BLaER1 treated with 17β-estradiol and CSF1 and Interleukin-3, amounts not matched to agents 10 nM and 100 nM (cell line): ENCODE data around the gene AHRR.

Experiments used
- H3K27ac ChIP-seq, 11 experiments: shearing (Covaris generic); formaldehyde crosslinking; 2 replicates each; pipeline ENCODE4 v1.8.1; 2022
- H3K27me3 ChIP-seq, 11 experiments: shearing (Covaris generic); formaldehyde crosslinking; 2 replicates each; pipeline ENCODE4 v1.8.1; 2022
- H3K36me3 ChIP-seq, 11 experiments: shearing (Covaris generic); formaldehyde crosslinking; 2 replicates each; pipeline ENCODE4 v1.8.1; 2022
- H3K4me1 ChIP-seq, 10 experiments: shearing (Covaris generic); formaldehyde crosslinking; 2 replicates each; pipeline ENCODE4 v1.8.1; 2022
- H3K4me2 ChIP-seq, 11 experiments: shearing (Covaris generic); formaldehyde crosslinking; 2 replicates each; pipeline ENCODE4 v1.8.1; 2022
- H3K4me3 ChIP-seq, 10 experiments: shearing (Covaris generic); formaldehyde crosslinking; 2 replicates each; pipeline ENCODE4 v1.8.1; 2022
- H3K9ac ChIP-seq, 11 experiments: shearing (Covaris generic); formaldehyde crosslinking; 2 replicates each; pipeline ENCODE4 v1.8.1; 2022
- H3K9me3 ChIP-seq, 11 experiments: shearing (Covaris generic); formaldehyde crosslinking; replicated peaks in 1 of 11; 2 replicates each; pipeline ENCODE4 v1.8.1; 2022
- H4K20me1 ChIP-seq, 11 experiments: shearing (Covaris generic); formaldehyde crosslinking; 2 replicates each; pipeline ENCODE4 v1.8.1; 2022
- Cebpa-rat ChIP-seq, 11 experiments: shearing (Covaris generic); IDR thresholded peaks; 2 replicates each; pipeline ENCODE4 v1.8.1; 2022

The AHRR gene

DNA sequence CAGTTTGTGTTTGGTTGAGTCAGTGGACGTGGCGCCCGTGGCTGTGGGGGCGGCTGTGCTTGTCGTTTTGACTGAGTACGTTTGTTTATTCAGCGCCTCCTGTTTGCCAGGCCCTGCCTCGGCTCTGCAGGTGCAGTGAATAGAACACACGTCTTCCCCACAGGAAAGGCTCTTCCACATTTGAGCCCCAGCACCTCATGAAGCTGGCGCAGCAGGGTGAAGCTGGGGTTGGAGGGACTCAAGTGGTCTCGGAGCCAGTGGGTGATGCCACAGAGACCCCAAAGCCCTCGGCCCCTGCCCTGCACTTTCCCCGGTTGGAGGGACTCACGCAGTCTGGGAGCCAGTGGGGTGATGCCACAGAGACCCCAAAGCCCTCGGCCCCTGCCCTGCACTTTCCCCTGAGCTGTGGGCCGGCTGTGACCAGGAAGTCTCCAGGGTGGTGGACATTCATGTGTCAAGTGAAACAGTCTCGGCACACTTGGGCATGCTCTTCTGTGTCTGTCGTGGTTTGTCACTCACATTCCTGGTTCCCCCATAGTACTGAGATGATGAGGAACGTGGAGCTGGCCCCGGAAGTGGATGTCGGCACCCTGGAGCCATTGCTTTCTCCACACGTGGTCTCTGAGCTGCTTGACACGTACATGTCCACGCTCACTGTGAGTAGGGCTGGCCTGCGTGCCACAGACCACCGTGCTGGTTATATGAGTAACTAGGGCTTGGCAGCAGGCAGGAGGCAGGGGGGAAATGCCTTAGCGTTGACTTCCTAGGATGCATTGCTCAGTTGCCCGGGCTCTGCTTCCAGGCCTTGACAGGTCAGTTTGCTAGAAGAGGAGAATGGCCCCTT is 135.1 kb downstream of the AHRR start:
- no peak overlapping the region for H3K4me3 ChIP-seq
- no peak overlapping the region for H3K4me2 ChIP-seq
- no peaks in the 10 kb centered on the region for H3K27me3 ChIP-seq
- no peak overlapping the region for H3K9ac ChIP-seq
- no peak for TF ChIP-seq Cebpa-rat (IDR thresholded peaks at IDR 0.05)
- peaks cover 6 to 21% (median 17%) of the 10 kb centered on the region in 10 experiments; a peak in 19 of 20 replicates for H3K4me1 ChIP-seq
- H4K20me1 ChIP-seq = peaks cover 74 to 95% (median 82%) of the 10 kb centered on the region in 11 experiments
- H3K27ac ChIP-seq = no peak overlapping the region
- peaks cover 93 to 100% (median 98%) of the 10 kb centered on the region in 11 experiments for H3K36me3 ChIP-seq
- H3K9me3 ChIP-seq = peaks cover 11 to 15% (median 13%) of the 10 kb centered on the region in 11 experiments

DNA sequence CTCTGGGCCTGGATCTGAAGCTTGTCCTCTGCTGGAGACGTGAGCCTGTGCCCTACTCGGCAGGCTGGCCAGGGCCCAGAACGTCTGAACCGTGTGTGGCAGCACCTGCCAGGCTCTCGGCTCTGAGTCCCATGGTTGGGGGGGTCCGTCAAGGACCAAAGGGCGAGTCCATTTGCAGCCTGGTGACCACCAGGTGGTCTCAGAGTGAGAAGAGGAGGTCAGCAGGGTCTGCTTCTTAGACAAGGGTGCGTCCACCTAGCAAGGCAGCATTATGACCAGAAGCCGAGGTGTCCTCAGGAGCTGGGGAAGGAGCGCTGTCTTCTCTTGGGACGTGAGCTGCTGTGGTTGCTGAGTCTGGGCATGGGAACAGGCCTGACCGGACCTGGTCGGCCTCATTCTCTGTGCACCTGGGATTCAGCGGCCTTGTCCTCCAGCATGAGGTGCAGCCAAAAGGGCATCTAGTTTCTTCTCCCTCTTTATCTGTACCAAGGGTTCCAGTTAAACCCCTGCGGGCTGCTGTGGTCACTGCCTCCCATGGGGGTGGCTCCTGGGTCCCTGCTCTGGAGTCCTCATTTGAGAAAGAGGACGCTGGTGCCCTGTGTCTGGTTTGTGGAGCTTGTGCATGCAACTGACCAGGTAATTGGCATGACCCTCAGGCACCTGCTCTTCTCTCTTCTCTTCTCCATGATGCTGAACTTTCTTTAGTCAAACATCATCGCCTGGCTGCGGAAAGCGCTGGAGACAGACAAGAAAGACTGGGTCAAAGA is 135.9 kb downstream of the AHRR start:
- H3K36me3 ChIP-seq = peaks cover 93 to 100% (median 98%) of the 10 kb centered on the region in 11 experiments

DNA sequence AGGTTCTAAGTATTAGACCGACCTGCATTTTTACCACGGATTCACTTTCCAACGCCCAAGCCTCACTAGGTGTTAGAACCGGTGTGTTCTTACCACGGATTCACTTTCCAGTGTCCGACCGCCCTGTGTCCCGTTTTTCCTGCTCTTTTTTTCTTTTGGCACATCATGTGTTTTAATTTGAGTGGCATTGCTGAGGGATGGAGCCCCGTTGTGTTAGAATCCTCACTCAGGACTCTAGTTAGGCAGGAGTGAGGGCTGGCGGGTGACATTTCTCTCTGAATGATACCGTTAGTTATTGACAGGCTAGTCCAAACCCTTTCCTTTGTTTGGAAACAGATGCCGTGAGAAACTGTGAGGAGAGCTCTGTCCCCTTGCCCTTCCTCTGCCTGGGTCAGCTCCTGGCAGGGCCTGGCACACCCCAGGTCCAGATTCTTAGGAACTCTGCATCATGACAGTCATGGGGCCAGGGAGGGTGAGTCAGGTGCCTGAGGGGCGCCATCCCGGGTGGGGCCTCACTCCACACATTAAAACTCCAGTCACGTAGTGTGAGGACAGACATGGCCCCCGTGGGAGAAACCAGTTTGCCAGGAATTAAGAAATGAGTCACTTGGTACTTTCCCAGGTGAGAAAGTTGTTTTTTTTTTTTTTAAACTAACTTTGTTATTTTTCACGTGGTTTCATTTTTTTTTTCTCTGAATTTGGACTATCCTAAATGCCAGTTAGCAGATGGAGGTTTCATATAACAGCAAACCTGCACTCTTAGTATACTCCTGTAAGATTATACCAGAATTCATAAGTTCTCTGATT is 137.2 kb downstream of the AHRR start:
- H3K4me1 ChIP-seq = peaks cover 1 to 9% (median 4%) of the 10 kb centered on the region in 10 experiments; a peak in 19 of 20 replicates
- H3K4me2 ChIP-seq = no peak overlapping the region
- H3K9ac ChIP-seq = no peak overlapping the region
- peaks cover 62 to 93% (median 78%) of the 10 kb centered on the region in 11 experiments for H4K20me1 ChIP-seq
- no peak overlapping the region for H3K4me3 ChIP-seq
- no peak for TF ChIP-seq Cebpa-rat (IDR thresholded peaks at IDR 0.05)
- H3K9me3 ChIP-seq = no peaks in the 10 kb centered on the region
- H3K27ac ChIP-seq = no peak overlapping the region
- H3K36me3 ChIP-seq = peaks cover 86 to 98% (median 94%) of the 10 kb centered on the region in 11 experiments
- no peaks in the 10 kb centered on the region for H3K27me3 ChIP-seq

More for the DNA sequence above, 135.9 kb downstream of the AHRR start:
- H4K20me1 ChIP-seq = peaks cover 74 to 98% (median 87%) of the 10 kb centered on the region in 11 experiments
- H3K4me1 ChIP-seq = peaks cover 6 to 20% (median 17%) of the 10 kb centered on the region in 10 experiments; a peak in 19 of 20 replicates
- TF ChIP-seq Cebpa-rat (IDR thresholded peaks at IDR 0.05) = no peak
- no peak overlapping the region for H3K27ac ChIP-seq
- H3K27me3 ChIP-seq = no peaks in the 10 kb centered on the region
- H3K4me3 ChIP-seq = no peak overlapping the region
- H3K9me3 ChIP-seq = peaks cover 3 to 7% (median 5%) of the 10 kb centered on the region in 11 experiments; a peak in 21 of 22 replicates
- H3K4me2 ChIP-seq = no peak overlapping the region
- no peak overlapping the region for H3K9ac ChIP-seq

DNA sequence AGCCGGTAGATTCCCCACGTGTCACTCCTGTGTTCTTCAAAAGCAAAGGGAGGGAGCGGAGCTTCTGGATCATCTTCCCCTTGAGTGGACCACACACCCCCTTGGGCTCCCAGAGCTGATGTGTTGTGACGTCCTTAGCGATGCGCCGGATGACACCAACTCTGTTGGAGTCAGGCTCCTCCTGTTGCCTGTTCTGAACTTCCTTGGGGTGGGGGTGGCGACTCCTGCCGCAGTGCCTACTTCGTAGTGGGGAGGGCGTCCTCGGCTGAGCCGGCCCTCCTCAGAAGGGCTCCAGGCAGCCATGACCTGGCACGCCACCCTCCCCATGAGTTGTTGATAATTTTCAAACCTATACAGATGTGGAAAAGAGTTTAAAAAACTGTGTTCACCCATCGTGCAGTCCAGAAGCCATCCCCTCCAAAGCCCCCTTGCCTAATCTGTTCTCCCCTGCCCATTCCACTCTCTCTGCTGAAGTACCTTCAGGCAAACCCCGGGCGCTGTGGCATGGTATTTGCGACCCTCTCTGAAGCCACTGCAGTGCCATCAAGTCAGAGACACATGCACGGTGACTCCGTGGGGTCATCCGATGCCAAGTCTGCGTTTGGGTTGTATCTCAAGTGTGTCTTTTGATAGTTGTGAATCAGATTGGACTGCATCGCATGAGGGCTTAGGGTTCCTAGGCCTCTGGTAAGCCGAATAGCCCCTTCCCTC is 138.2 kb downstream of the AHRR start:
- no peak for TF ChIP-seq Cebpa-rat (IDR thresholded peaks at IDR 0.05)
- no peak overlapping the region for H3K4me3 ChIP-seq
- H3K4me1 ChIP-seq = peaks cover 10 to 13% (median 11%) of the 10 kb centered on the region in 10 experiments
- H3K27me3 ChIP-seq = no peaks in the 10 kb centered on the region
- H4K20me1 ChIP-seq = peaks cover 57 to 93% (median 70%) of the 10 kb centered on the region in 11 experiments
- H3K27ac ChIP-seq = no peak overlapping the region
- H3K9ac ChIP-seq = no peak overlapping the region
- H3K4me2 ChIP-seq = no peak overlapping the region
- no peaks in the 10 kb centered on the region for H3K9me3 ChIP-seq
- peaks cover 82 to 98% (median 92%) of the 10 kb centered on the region in 11 experiments for H3K36me3 ChIP-seq

DNA sequence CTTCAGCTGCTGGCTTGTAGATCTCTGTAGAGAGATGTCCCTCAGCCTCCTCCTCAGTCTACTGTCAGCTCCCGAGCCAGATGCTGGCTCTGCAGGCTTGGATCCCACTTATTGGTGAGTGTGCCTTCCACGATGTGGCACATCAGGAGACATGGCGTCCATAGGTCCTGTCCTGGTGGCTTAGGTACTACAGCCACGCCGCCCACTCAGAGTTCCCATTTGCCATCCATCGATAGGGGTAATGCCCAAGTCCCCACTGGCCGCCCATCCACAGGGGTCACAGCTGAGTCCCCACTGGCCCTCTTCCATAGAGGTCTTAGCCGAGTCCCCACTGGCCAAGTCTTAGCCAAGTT is 138.7 kb downstream of the AHRR start:
- no peak for TF ChIP-seq Cebpa-rat (IDR thresholded peaks at IDR 0.05)
- H3K36me3 ChIP-seq = peaks cover 82 to 98% (median 92%) of the 10 kb centered on the region in 11 experiments
- H3K4me1 ChIP-seq = peaks cover 13 to 18% (median 15%) of the 10 kb centered on the region in 10 experiments
- no peaks in the 10 kb centered on the region for H3K27me3 ChIP-seq
- H3K9me3 ChIP-seq = no peaks in the 10 kb centered on the region
- H3K4me3 ChIP-seq = no peak overlapping the region
- peaks cover 54 to 93% (median 70%) of the 10 kb centered on the region in 11 experiments; a peak in 21 of 22 replicates for H4K20me1 ChIP-seq
- no peak overlapping the region for H3K9ac ChIP-seq
- H3K27ac ChIP-seq = no peak overlapping the region
- H3K4me2 ChIP-seq = no peak overlapping the region

DNA sequence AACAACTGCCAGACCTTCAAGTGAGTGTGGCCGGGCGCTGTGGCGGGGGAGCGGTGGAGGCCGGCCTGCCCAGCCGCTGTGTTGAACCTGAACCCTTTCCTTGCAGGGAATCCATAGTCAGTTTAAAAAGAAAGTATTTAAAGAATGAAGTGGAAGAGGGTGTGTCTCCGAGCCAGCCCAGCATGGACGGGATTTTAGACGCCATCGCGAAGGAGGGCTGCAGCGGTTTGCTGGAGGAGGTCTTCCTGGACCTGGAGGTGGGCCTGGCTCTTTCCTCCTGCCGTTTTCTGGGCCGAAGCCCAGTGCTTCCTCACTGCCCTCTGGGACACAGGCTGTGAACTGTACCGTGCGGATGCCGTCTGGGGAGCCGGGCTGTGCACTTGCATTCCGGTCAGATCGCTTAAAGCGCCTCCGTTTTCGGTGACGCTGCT is 140.6 kb downstream of the AHRR start:
- no peak overlapping the region for H3K4me3 ChIP-seq
- no peak overlapping the region for H3K4me2 ChIP-seq
- no peak for TF ChIP-seq Cebpa-rat (IDR thresholded peaks at IDR 0.05)
- H3K9me3 ChIP-seq = no peaks in the 10 kb centered on the region
- no peak overlapping the region for H3K9ac ChIP-seq
- peaks cover 37 to 86% (median 53%) of the 10 kb centered on the region in 11 experiments; a peak in 21 of 22 replicates for H4K20me1 ChIP-seq
- H3K27ac ChIP-seq = no peak overlapping the region
- no peaks in the 10 kb centered on the region for H3K27me3 ChIP-seq
- peaks cover 13 to 18% (median 15%) of the 10 kb centered on the region in 10 experiments for H3K4me1 ChIP-seq
- peaks cover 82 to 98% (median 90%) of the 10 kb centered on the region in 11 experiments for H3K36me3 ChIP-seq

DNA sequence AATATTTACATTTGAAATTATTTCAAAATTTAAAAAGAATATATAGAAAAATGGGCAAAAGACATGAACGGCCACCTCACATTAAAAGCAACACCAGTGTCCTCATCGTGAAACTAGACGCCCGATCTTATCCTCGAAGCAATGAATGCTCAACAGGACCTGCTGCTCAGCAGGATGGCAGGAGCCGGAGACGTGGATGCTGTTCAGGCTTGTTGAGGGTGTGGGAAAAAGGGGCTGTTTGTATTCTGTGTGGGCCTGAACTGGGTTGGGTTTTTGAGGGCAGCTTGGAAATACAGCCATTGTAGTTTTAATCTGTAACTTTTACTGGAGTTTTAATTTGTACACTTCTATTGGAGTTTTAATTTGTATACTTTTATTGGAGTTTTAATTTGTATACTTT is 141.8 kb downstream of the AHRR start:
- Histone ChIP-seq H3K9ac (no peak overlapping the region), H3K4me1 (peaks cover 13 to 18% (median 15%) of the 10 kb centered on the region in 10 experiments), H3K4me3 (no peak overlapping the region), H4K20me1 (peaks cover 25 to 74% (median 41%) of the 10 kb centered on the region in 11 experiments; a peak in 20 of 22 replicates), H3K4me2 (0 out of 22 replicates have a peak overlapping the region, but pooled peaks of 1 of the 11 experiments have one; percentile 53), H3K9me3 (no peaks in the 10 kb centered on the region), H3K27ac (no peak overlapping the region), H3K36me3 (peaks cover 69 to 89% (median 78%) of the 10 kb centered on the region in 11 experiments), H3K27me3 (no peaks in the 10 kb centered on the region)
- TF ChIP-seq Cebpa-rat (IDR thresholded peaks at IDR 0.05) = no peak

DNA sequence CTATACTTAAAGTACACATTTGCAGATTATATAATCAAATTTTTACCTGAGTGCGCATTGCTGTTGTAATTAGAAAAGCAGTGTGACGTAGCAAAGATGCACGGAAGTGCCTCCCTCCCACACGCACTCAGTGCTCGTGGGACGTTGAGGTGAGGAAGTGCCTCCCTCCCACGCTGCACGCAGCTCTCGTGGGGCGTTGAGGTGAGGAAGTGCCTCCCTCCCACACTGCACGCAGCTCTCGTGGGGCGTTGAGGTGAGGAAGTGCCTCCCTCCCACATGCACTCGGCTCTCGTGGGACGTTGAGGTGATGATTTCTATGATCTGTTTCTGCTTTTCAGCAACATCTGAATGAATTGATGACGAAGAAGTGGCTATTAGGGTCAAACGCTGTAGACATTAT is 142.4 kb downstream of the AHRR start:
- H3K4me1 ChIP-seq = peaks cover 13 to 18% (median 15%) of the 10 kb centered on the region in 10 experiments
- H3K9ac ChIP-seq = no peak overlapping the region
- H3K4me2 ChIP-seq = peak overlapping the region; percentile 48 to 73 (median 61)
- H3K4me3 ChIP-seq = no peak overlapping the region
- H3K27ac ChIP-seq = no peak overlapping the region
- peaks cover 63 to 88% (median 78%) of the 10 kb centered on the region in 11 experiments for H3K36me3 ChIP-seq
- TF ChIP-seq Cebpa-rat (IDR thresholded peaks at IDR 0.05) = no peak
- peaks cover 21 to 70% (median 35%) of the 10 kb centered on the region in 11 experiments; a peak in 20 of 22 replicates for H4K20me1 ChIP-seq
- H3K9me3 ChIP-seq = no peaks in the 10 kb centered on the region
- H3K27me3 ChIP-seq = no peaks in the 10 kb centered on the region
